GM18867 (cell line): ENCODE results near the gene ANO9.
"Not testable (repeated sequence)": the region's sequence is repeated elsewhere in the genome, so short reads cannot be mapped to it uniquely, and the experiment has no call there.

Experiments
- ATAC-seq: cut with Tn5 transposase; IDR thresholded peaks from one replicate; pipeline ENCODE4 v1.9.1; 2021; ENCODE audit warnings: mild to moderate bottlenecking, moderate library complexity; ENCODE audit not compliant: unreplicated experiment

Gene ANO9

DNA sequence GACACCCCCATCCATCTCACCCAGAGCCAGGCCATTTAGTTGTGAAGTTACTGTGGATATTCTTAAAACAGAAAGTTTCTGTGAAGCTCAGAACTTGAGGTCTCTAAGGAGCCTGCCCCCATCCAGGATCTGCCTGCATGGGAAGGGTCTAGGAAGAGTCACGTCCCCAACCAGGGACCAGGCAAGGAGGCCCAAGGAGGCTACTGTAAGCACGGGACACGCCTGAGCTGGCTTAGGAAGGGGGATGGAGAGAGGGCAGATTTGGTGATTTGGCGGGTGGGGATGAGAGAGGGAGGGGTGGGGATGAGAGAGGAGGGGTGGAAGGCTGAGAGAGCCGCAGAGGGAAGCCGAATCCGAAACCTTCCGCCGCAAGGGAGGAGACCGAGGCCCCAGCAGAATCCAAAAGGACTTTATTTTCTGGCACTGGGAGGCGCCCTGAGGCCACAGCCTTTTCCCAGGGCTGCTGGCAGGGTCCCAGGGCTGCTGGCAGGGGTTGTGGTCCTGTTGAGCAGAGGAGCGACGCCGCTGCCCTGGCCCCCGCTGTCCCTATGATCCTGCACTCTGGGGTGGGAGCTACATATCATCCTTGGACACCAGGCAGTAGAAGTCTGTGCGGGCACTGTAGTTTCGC is 36.4 kb downstream of the ANO9 start:
- no peak for ATAC-seq

GRCh38 chr11:404551-405264 is 37.1 kb downstream of the ANO9 start:
- no peak for ATAC-seq

DNA sequence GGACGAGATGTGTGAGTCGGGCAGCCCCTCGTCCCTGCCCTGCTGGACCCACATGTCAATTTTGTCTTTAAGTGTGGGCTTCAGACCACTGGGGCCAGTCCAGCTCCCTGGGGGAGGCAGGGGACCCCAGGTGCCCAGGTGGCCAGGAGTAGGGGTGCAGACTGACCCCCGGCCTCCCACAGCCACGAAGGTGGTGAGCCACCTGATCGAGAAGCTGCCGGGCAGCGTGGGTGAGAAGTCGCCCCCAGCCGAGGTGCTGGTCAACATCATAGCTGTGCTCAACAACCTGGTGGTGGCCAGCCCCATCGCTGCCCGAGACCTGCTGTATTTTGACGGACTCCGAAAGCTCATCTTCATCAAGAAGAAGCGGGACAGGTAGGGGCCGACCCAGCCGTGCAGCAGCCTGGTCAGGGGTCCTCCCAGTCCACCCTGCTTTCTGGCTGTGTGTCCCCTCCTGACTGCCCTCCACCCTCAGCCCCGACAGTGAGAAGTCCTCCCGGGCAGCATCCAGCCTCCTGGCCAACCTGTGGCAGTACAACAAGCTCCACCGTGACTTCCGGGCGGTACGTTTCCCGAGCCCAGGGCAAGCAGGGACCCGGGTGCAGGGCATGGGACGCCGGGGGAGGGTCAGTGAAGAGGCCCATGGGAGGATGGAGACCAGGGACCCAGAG is 37.9 kb downstream of the ANO9 start:
- no peak for ATAC-seq

DNA sequence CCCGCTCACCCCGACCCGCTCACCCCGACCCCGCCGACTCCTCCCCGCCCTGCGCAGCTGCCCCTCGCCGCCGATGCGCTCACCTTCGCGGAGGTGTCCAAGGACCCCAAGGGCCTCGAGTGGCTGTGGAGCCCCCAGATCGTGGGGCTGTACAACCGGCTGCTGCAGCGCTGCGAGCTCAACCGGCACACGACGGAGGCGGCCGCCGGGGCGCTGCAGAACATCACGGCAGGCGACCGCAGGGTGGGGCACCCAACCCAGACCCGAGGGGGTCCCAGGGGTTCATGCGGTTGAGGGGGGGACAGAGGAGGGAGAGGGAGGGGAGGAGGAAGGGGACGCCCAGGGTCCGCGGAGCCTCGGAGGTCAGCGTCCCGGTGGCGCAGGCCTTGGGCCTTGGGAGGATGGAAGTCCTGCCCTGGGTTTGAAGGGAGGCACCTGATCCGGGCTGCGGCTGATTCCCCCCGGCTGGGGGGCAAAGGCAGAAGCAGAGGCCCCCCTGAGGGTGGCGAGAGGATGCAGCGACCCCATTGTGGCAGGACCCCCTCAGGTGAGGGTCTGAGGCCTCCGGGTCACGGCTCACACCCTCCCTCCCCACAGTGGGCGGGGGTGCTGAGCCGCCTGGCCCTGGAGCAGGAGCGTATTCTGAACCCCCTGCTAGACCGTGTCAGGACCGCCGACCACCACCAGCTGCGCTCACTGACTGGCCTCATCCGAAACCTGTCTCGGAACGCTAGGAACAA is 38.6 kb downstream of the ANO9 start:
- no peak for ATAC-seq

DNA sequence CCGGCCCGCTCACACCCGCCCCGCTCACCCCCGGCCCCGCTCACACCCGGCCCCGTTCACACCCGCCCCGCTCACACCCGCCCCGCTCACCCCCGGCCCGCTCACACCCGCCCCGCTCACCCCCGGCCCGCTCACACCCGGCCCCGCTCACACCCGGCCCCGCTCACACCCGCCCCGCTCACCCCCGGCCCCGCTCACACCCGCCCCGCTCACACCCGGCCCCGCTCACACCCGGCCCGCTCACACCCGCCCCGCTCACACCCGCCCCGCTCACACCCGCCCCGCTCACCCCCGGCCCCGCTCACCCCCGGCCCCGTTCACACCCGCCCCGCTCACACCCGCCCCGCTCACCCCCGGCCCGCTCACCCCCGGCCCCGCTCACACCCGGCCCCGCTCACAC is 40.6 kb downstream of the ANO9 start:
- ATAC-seq, result not testable (repeated sequence)

DNA sequence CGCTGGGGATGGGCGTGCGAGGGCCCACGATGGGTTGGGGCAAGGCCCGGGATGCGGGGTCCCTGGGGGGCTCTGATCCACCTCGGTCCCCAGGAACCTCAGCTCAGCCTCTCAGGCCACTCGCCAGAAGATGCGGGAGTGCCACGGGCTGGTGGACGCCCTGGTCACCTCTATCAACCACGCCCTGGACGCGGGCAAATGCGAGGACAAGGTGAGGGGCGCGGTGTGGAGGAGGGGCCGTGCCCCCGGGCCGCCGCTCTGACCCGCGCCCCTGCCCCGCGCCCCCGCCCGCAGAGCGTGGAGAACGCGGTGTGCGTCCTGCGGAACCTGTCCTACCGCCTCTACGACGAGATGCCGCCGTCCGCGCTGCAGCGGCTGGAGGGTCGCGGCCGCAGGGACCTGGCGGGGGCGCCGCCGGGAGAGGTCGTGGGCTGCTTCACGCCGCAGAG is 41.5 kb downstream of the ANO9 start:
- no peak for ATAC-seq

GRCh38 chr11:399731-400211 is 42.0 kb downstream of the ANO9 start:
- ATAC-seq, result no peak

DNA sequence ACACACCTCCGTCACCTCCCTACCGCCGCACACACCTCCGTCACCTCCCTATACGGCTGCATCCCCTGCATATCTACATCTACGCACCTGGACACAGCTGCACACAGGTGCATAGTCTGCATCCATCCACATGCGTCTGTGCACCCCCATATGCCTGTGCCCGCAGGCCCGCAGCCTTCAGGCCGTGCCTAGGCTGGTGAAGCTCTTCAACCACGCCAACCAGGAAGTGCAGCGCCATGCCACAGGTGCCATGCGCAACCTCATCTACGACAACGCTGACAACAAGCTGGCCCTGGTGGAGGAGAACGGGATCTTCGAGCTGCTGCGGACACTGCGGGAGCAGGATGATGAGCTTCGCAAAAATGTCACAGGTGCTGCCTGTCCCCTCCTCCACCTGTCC is 43.0 kb downstream of the ANO9 start:
- ATAC-seq, result no peak

DNA sequence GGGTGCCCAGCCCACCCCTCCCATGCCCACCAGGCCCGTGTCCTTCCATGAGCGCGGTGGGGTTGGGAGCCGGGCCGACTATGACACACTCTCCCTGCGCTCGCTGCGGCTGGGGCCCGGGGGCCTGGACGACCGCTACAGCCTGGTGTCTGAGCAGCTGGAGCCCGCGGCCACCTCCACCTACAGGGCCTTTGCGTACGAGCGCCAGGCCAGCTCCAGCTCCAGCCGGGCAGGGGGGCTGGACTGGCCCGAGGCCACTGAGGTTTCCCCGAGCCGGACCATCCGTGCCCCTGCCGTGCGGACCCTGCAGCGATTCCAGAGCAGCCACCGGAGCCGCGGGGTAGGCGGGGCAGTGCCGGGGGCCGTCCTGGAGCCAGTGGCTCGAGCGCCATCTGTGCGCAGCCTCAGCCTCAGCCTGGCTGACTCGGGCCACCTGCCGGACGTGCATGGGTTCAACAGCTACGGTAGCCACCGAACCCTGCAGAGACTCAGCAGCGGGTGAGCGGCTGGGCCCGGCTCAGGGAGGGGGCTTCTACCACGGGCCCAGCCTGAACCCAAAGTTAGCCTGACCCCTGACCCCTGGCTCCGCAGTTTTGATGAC is 44.8 kb downstream of the ANO9 start:
- ATAC-seq, result peak; percentile 70

DNA sequence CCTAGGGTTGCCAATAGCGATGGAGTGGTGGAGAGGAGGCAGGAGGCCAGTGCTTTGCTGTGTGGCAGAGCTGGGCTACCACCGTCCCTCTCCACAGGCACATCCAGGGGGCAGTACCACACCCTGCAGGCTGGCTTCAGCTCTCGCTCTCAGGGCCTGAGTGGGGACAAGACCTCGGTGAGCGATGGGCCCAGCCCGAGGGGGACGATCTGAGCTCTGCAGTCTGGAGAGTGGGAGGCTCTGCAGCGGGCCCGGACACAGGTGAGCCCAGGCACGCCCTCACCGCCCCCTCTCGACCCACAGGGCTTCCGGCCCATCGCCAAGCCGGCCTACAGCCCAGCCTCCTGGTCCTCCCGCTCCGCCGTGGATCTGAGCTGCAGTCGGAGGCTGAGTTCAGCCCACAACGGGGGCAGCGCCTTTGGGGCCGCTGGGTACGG is 45.3 kb downstream of the ANO9 start:
- ATAC-seq, result no peak

DNA sequence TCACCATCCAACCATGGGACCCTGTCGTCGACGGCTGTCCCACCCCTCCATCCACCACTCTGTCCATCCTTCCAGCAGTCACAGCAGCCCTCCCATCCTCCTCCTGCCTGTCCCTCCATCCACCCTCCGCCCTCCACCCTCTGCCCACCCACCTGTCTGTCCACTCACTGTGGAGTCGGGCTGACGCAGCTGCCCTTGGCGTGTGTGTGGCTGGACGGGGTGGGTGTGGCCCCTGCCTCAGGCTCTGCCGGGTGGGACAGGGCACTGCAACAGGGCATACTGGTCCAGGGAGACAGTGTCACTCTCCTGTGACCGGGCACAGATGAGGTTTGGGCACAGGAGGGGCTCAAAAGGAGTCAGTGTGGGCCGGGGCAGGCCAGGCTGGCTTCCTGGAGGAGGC is 45.9 kb downstream of the ANO9 start:
- no peak for ATAC-seq

DNA sequence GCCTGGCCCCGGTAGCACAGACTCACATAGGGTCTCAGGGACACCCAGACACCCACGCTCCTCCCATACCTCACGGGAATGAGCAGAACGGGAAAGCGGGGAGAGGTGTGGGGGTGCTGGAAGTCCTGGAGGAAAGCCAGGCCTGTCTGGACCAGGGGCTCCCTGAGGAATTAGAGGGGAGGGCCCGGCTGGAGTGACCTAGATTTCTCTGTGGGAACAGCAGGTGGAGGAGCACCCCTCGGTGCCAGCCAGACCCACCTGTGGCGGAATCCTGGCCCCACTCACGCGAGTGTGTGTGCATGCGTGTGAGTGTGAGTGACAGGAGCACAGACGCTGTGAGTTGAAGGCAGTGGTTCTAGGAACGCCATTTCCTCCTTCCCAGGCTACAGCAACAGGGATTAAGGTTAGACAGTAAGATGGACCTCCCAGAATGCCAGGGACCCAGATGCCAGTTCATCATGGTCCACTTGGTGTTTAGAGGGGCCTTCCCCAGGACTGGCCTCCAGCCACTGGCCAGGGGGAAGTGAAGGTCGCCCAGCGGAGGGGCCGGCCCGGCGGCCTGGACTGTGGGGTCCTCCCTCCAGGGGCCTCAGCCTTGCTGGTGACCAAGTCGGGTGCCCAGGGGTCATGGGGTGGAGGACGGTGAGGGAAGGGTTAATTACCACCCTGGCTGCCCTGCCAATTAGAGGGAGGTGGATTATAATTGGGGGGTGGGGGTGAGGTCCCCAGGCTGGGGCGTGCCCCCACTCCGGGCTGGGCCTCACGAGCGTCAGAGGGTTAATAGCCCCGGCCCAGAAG is 46.8 kb downstream of the ANO9 start:
- no peak for ATAC-seq

- ATAC-seq, result no peak
Measured at GRCh38 chr11:394034-394857, 47.6 kb downstream of the ANO9 start, which contains the start of gene PKP3. TSS of gene PKP3 (plus strand) at chr11:394209. CDS start at chr11:394293, 84 bp downstream.

- ATAC-seq, result no peak
Measured at GRCh38 chr11:393219-394033, 48.4 kb downstream of the ANO9 start.

GRCh38 chr11:392102-392777 is 49.6 kb downstream of the ANO9 start:
- ATAC-seq, result no peak

- no peak for ATAC-seq
Measured at GRCh38 chr11:391117-392017, 50.4 kb downstream of the ANO9 start.

DNA sequence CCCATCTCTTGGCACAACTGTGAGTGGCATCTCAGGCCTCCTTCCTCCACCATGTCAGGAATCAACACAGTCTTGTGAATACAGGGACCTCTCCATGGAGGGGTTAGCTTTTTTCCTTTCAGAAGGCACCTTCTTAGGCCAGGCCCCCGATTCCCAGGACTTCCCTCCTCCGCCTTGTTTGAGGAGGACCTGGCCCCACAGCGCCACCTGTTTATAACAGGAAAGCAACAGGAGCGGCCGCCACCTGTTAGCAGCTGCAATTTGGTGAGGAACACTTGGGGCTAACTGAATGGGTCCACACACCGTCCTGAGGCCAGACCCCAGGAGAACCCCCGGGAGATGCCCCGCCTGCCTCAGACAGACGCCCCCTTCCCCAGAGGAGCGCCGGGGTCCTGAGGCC is 51.6 kb downstream of the ANO9 start:
- ATAC-seq, result no peak
